Measurements from ENCODE around the gene CCDC138. TPM values are rescaled to one million over a fixed set of nuclear protein-coding genes. Genes with fewer than 3 reads are reported as not detected.

CCDC138 gene
- total RNA-seq, 2 donors from 2014 or later, result 1.1 to 4.5 TPM

DNA sequence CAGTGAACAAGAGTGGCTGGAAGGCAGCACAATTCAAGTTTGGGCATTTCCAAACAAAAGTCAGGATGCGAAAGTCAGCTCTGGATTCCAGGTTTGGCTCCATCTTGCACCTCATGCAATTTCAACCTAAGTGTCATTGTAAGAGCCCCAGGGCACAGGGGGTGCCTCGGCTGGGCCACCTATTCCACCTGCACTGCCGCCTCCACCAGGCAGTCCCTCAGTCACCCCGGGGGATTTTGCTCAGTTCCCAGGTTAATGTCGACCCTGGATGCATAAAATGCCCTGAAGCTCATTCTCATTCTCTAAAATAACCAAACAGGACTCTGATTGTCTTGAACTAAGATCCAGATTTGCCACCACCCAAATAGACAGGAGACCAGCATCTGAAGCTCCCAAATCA lies 124.8 kb downstream of the CCDC138 start:
- Histone ChIP-seq H3K9me3 (no peaks in the 10 kb centered on the region), H3K27me3 (replicated peaks; ENCODE audit: insufficient read depth) (no peaks in the 10 kb centered on the region), H3K36me3 (no peaks in the 10 kb centered on the region), H3K4me1 (ENCODE audit: control insufficient read depth in 1 of 2, low read depth in 2 of 2) (peaks cover 0 to under 1% of the 10 kb centered on the region in 2 donors), H3K4me3 (no peak overlapping the region), H3K27ac (no peak overlapping the region)
- no peak for ATAC-seq (ENCODE audit: insufficient number of reproducible peaks, low FRiP score, low read depth)
- DNase-seq (ENCODE audit: low spot score), result no peak
- TF ChIP-seq, protein P1, sequence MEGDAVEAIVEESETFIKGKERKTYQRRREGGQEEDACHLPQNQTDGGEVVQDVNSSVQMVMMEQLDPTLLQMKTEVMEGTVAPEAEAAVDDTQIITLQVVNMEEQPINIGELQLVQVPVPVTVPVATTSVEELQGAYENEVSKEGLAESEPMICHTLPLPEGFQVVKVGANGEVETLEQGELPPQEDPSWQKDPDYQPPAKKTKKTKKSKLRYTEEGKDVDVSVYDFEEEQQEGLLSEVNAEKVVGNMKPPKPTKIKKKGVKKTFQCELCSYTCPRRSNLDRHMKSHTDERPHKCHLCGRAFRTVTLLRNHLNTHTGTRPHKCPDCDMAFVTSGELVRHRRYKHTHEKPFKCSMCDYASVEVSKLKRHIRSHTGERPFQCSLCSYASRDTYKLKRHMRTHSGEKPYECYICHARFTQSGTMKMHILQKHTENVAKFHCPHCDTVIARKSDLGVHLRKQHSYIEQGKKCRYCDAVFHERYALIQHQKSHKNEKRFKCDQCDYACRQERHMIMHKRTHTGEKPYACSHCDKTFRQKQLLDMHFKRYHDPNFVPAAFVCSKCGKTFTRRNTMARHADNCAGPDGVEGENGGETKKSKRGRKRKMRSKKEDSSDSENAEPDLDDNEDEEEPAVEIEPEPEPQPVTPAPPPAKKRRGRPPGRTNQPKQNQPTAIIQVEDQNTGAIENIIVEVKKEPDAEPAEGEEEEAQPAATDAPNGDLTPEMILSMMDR (IDR thresholded peaks at IDR 0.05), result no peak

DNA sequence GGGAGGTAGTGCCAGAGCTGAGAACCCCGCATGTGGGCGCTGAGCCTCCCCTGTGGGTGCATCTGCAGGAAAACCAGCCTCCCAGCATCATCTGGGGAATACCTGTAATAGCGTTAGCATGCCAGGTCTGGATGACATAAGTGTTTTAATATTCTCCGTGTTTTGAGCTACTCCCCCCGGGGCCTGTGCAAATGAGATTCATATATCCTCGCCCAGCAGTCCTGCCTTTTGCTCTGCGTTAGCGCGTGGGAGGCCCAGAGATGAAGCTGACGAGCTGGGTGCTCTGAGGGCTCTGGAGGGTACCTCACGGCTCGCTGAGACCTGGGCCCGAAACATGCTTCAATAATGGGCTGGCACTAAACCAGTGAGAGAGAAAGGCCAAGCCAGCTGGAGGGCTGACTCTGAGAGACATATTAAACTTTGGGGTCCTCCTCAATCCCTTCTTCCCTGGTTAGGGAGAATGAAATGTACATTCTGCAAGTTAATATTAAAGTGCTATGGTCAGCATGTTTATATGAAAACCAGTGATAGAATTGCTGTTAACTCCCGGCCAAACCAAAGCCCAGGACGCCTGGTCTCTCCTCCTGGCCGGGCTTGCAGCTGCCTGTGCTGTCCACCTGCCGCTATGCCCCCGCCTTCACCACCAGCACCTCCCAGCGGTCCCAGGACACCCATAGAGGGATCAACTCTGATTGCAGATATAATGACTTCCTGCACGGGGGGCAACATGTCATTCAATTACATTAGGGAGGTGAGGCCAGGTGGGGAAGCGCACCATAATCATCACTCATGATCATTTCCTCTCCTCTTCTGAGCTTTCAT lies 125.4 kb downstream of the CCDC138 start:
- Histone ChIP-seq H3K4me1 (ENCODE audit: control insufficient read depth in 1 of 2, low read depth in 2 of 2) (no peaks in the 10 kb centered on the region), H3K27ac (no peak overlapping the region), H3K27me3 (replicated peaks; ENCODE audit: insufficient read depth) (no peaks in the 10 kb centered on the region), H3K36me3 (no peaks in the 10 kb centered on the region), H3K4me3 (no peak overlapping the region), H3K9me3 (no peaks in the 10 kb centered on the region)
- TF ChIP-seq, protein P1 (IDR thresholded peaks at IDR 0.05), result no peak
- DNase-seq (ENCODE audit: low spot score), result no peak
- ATAC-seq (ENCODE audit: insufficient number of reproducible peaks, low FRiP score, low read depth), result no peak

DNA sequence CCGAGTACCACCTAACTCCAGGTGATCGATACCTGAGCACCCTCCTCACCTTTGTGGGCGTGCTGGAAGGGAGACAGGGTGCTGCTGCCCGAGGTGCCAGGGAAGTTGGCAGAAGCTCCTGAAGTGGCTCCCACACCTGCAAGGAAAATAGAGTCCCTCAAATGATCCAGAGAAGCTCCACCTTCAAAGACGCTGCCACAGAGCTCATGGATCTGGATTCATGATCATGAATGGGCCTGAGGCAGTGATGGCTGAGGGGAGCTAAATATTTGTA lies 126.0 kb downstream of the CCDC138 start:
- no peak for ATAC-seq (ENCODE audit: insufficient number of reproducible peaks, low FRiP score, low read depth)
- Histone ChIP-seq H3K4me3 (no peak overlapping the region), H3K27ac (no peak overlapping the region), H3K4me1 (ENCODE audit: control insufficient read depth in 1 of 2, low read depth in 2 of 2) (no peaks in the 10 kb centered on the region), H3K9me3 (no peaks in the 10 kb centered on the region), H3K27me3 (replicated peaks; ENCODE audit: insufficient read depth) (no peaks in the 10 kb centered on the region), H3K36me3 (no peaks in the 10 kb centered on the region)
- DNase-seq (ENCODE audit: low spot score), result no peak
- TF ChIP-seq, protein P1 (IDR thresholded peaks at IDR 0.05), result no peak

DNA sequence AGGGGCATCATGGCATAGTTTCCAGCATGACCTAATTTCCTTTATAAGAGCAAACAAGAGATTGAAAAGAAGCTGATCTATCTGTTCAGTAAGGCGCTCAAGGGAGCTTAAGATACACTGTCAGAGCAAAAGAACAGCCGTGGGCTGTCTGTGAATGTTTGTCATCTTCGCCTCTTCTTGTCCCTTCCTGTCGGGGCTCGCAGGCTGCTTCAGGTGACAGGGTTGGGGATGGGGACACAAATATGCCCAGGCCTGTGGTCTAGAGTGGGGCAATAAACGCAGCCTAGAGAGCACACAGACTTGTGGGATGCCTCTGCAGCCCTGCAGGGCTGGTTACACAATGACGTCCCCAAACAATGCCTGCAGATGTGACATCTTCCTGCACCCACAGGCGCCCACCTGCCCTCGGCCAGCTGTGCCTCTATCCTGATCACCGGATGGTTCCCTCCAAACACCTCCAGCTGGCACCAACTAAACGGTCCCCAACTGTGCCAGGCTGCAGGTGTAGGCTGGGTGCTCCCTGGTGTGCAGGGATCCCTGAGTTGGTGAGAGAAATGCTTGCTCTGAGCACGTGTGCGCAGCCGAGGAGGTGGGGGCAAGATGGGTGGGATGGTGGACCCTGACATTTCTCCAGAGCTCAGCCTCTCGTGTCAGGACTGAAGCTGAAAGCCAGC lies 129.7 kb downstream of the CCDC138 start:
- H3K4me1 ChIP-seq (ENCODE audit: control insufficient read depth in 1 of 2, low read depth in 2 of 2), result no peaks in the 10 kb centered on the region
- TF ChIP-seq, protein P1 (IDR thresholded peaks at IDR 0.05), result no peak
- ATAC-seq (ENCODE audit: insufficient number of reproducible peaks, low FRiP score, low read depth), result no peak
- H3K36me3 ChIP-seq, result no peaks in the 10 kb centered on the region
- DNase-seq (ENCODE audit: low spot score), result no peak
- H3K27ac ChIP-seq, result no peak overlapping the region
- no peaks in the 10 kb centered on the region for H3K9me3 ChIP-seq
- no peaks in the 10 kb centered on the region for H3K27me3 ChIP-seq (replicated peaks; ENCODE audit: insufficient read depth)
- H3K4me3 ChIP-seq, result no peak overlapping the region

DNA sequence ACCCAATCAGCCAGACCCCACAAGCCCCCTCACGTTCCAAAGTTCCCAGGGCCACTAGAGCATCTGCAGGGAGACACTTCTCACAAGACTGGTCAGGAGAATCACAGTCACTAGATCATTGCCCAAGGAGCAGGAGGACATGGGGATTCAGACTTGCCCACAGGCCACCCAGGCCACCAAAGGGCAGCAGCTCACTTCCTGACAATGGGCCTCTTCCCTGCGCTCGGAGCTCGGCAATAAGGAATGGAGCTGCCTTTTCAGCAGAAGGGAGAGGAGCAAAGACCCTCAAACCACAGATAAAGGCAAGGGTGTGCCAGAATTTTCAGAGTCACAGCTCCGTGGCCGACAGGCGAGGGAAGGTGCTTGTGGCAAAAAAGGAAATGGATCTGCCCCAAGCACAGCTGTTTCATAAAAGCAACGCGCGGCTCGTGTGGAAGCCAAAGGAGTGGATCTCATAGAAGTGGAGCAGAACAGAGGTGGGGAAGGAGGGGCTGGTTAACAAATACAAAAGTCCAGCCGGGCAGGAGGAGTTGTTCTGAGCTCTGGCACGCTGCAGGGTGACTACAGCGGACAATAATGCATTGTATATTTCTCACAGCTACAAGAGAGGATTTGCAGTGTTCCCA lies 130.3 kb downstream of the CCDC138 start:
- DNase-seq (ENCODE audit: low spot score), result no peak
- no peaks in the 10 kb centered on the region for H3K36me3 ChIP-seq
- TF ChIP-seq, protein P1 (IDR thresholded peaks at IDR 0.05), result no peak
- no peaks in the 10 kb centered on the region for H3K4me1 ChIP-seq (ENCODE audit: control insufficient read depth in 1 of 2, low read depth in 2 of 2)
- no peaks in the 10 kb centered on the region for H3K27me3 ChIP-seq (replicated peaks; ENCODE audit: insufficient read depth)
- no peaks in the 10 kb centered on the region for H3K9me3 ChIP-seq
- no peak overlapping the region for H3K4me3 ChIP-seq
- H3K27ac ChIP-seq, result no peak overlapping the region
- ATAC-seq (ENCODE audit: insufficient number of reproducible peaks, low FRiP score, low read depth), result no peak

All from thoracic aorta (tissue), 2 donors.